ENCODE data around the gene ABCB8. TPM values are rescaled to one million over a fixed set of nuclear protein-coding genes. Genes with fewer than 3 reads are reported as not detected.
A peak's percentile ranks its signal among the peaks of the same experiment; 100 is the strongest.

Gene ABCB8
- total and polyA plus RNA-seq, 9 of the 15 experiments (the other 6 are each of a cell fraction or from before 2014, with no cell fraction given) = 7.6 to 106 (median 36.3) TPM

DNA sequence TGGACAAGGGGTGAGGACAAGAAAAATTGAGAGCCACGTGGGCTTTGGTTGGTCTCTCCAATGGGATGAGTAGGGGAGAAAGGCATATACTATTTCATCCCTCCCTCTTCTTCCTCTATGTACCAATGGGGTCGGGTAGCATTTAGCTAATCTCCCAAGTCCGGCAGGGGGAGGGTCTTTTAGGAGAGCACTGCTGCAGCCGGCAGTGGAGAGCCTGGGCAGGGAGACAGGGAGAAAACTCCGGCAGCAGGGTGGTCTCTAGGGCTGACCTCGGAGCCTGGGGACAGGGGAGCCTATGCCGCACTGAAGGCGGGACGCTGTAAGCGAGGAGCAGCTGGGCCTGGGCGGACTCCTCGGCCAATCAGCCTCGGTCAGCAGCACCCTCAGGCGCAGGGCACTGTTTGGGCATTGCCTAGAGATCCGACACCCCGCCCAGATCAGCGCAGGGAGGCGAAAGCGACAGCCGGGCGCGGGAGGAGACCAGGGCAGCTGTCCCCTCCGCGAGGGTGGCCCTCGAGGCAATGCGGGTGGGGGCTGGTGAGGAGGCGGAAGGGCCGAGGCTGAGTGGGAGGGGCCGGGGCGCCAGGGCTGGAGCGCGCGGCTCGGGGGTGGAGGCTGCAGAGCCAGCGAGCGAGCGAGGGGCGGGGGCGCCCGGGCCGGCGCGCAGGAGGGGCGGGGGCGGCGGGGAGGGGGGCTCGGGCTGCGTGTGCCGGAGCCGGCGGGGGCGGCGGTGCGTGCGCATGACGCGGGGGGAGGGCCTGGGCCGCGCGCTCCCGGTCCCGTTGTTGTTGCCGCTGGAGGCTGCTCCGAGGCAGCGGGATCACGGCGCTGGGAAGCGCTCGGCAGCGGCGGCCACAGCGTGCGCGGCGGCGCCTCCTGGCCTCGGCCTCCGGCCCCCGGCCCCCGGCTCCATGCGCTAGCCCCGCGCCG, 57.7 kb downstream of the ABCB8 start, which contains the start of gene AGAP3 (continued):
- TF ChIP-seq ZBED1 (IDR thresholded peaks at IDR 0.05) (peak; percentile 69; the same call in 1 of the 2 replicates), ESRRA (IDR thresholded peaks at IDR 0.05; ENCODE audit: borderline replicate concordance, low read depth) (peak; percentile 52; the same call in 1 of the 2 replicates), PHF8 (IDR thresholded peaks at IDR 0.05; ENCODE audit: borderline replicate concordance, low read length) (peak; percentile 94; the same call in 1 of the 2 replicates), HBP1 (CRISPR knock-in tag; IDR thresholded peaks at IDR 0.05) (0 out of 2 replicates have a peak, but pooled peaks have one; percentile 3), SRSF1 (IDR thresholded peaks at IDR 0.05; ENCODE audit: low read depth, low read length) (0 out of 2 replicates have a peak, but pooled peaks have one; percentile 55), PTBP1 (IDR thresholded peaks at IDR 0.05; ENCODE audit: low read depth, low read length) (peak; percentile 70; the same call in 1 of the 2 replicates), MTA3 (IDR thresholded peaks at IDR 0.05; ENCODE audit: borderline replicate concordance) (peak; percentile 91), ZNF592 (IDR thresholded peaks at IDR 0.05) (no peak), KDM4B (IDR thresholded peaks at IDR 0.05; ENCODE audit: borderline replicate concordance in 2 of 2, low read depth in 1 of 2) (peak in 1 of 2 experiments; percentile 85; a peak in 1 of 4 replicates), ZNF695 (CRISPR knock-in tag; IDR thresholded peaks at IDR 0.05) (0 out of 2 replicates have a peak, but pooled peaks have one; percentile 56), ERF (CRISPR knock-in tag; IDR thresholded peaks at IDR 0.05) (peak; percentile 94), DPF2 (IDR thresholded peaks at IDR 0.05) (peak; percentile 82), HOXB6 (CRISPR knock-in tag; IDR thresholded peaks at IDR 0.05; ENCODE audit: borderline replicate concordance) (no peak), PML (IDR thresholded peaks at IDR 0.05; ENCODE audit: low read length) (peak; percentile 76), RUNX1 (IDR thresholded peaks at IDR 0.05; ENCODE audit: low read depth) (0 out of 2 replicates have a peak, but pooled peaks have one; percentile 35), SUPT5H (IDR thresholded peaks at IDR 0.05) (peak; percentile 96)
- TF ChIP-seq, protein P1, sequence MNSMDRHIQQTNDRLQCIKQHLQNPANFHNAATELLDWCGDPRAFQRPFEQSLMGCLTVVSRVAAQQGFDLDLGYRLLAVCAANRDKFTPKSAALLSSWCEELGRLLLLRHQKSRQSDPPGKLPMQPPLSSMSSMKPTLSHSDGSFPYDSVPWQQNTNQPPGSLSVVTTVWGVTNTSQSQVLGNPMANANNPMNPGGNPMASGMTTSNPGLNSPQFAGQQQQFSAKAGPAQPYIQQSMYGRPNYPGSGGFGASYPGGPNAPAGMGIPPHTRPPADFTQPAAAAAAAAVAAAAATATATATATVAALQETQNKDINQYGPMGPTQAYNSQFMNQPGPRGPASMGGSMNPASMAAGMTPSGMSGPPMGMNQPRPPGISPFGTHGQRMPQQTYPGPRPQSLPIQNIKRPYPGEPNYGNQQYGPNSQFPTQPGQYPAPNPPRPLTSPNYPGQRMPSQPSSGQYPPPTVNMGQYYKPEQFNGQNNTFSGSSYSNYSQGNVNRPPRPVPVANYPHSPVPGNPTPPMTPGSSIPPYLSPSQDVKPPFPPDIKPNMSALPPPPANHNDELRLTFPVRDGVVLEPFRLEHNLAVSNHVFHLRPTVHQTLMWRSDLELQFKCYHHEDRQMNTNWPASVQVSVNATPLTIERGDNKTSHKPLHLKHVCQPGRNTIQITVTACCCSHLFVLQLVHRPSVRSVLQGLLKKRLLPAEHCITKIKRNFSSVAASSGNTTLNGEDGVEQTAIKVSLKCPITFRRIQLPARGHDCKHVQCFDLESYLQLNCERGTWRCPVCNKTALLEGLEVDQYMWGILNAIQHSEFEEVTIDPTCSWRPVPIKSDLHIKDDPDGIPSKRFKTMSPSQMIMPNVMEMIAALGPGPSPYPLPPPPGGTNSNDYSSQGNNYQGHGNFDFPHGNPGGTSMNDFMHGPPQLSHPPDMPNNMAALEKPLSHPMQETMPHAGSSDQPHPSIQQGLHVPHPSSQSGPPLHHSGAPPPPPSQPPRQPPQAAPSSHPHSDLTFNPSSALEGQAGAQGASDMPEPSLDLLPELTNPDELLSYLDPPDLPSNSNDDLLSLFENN (IDR thresholded peaks at IDR 0.05; ENCODE audit: low read depth in 2 of 2, low read length in 2 of 2) = peak; percentile 19 to 54; a peak in 2 of 4 replicates

Data from K562 (cell line).